OCI-LY3 (cell line): Measurements from ENCODE around the gene MGAT3.
"Not testable (repeated sequence)": the region's sequence is repeated elsewhere in the genome, so short reads cannot be mapped to it uniquely, and the experiment has no call there.

ENCODE experiments used
- H2AFZ ChIP-seq: fragments of 200-600, 300-600 bp; shearing (Covaris generic); 2 replicates; pipeline ENCODE4 v1.6.0; 2014; ENCODE audit warnings: antibody characterized with exemption, low read depth, low read length
- H3K27ac ChIP-seq: fragments of 200-600, 300-600 bp; sonication (generic); 2 replicates; pipeline ENCODE4 v1.5.1; 2014; ENCODE audit warnings: mild to moderate bottlenecking, low read length, moderate library complexity, mixed read lengths
- H3K27me3 ChIP-seq: fragments of 200-600, 300-600 bp; sonication (generic); 2 replicates; pipeline ENCODE4 v1.6.1; 2014; ENCODE audit warnings: low read depth, low read length, mixed read lengths
- H3K36me3 ChIP-seq: fragments of 200-600, 300-600 bp; sonication (generic); replicated peaks from 2 replicates; pipeline ENCODE3; 2014; ENCODE audit warnings: low read depth, low read length, mixed read lengths
- H3K4me1 ChIP-seq: fragments of 300-600, 200-600 bp; sonication (generic); 2 replicates; pipeline ENCODE4 v1.6.1; 2014; ENCODE audit warnings: low read length, mixed read lengths
- H3K4me2 ChIP-seq: fragments of 200-600, 300-600 bp; sonication (generic); 2 replicates; pipeline ENCODE4 v1.6.1; 2014; ENCODE audit warnings: low read length, mixed read lengths
- H3K4me3 ChIP-seq: fragments of 300-600, 200-600 bp; sonication (generic); 2 replicates; pipeline ENCODE4 v1.5.1; 2014; ENCODE audit warnings: antibody characterized with exemption, mild to moderate bottlenecking, low read length, moderate library complexity
- H3K79me2 ChIP-seq: fragments of 300-600, 200-600 bp; shearing (Covaris generic); 2 replicates; pipeline ENCODE4 v1.6.1; 2014; ENCODE audit warnings: mild to moderate bottlenecking, low read length, mixed read lengths
- H3K9ac ChIP-seq: fragments of 300-600, 200-600 bp; shearing (Covaris generic); 2 replicates; pipeline ENCODE4 v1.6.0; 2014; ENCODE audit warnings: mild to moderate bottlenecking, low read length, moderate library complexity
- H3K9me3 ChIP-seq: fragments of 200-600, 300-600 bp; shearing (Covaris generic); 2 replicates; pipeline ENCODE4 v1.6.1; 2014; ENCODE audit warnings: low read length, mixed read lengths; ENCODE audit not compliant: insufficient read depth
- H4K20me1 ChIP-seq: fragments of 200-600, 300-600 bp; sonication (generic); 2 replicates; pipeline ENCODE4 v1.6.1; 2016; ENCODE audit warnings: low read length, mixed read lengths; ENCODE audit not compliant: insufficient read depth
- CTCF ChIP-seq: fragments of 200-600, 300-600 bp; sonication (generic); IDR thresholded peaks from 2 replicates; pipeline ENCODE4 v1.5.1; 2014; ENCODE audit warnings: antibody characterized with exemption, low read length, low read depth
- EZH2phosphoT487 ChIP-seq: fragments of 200-600 bp; shearing (Covaris generic); IDR thresholded peaks from 2 replicates; pipeline ENCODE4 v1.6.1; 2018; ENCODE audit warnings: antibody characterized with exemption, mixed run types, low read depth

Gene MGAT3

GRCh38 chr22:39502789-39503409, 46.1 kb downstream of the MGAT3 start:
- TF ChIP-seq CTCF (no peak), EZH2phosphoT487 (no peak)
- H3K79me2 ChIP-seq = peaks cover 55% of the 10 kb centered on the region
- peak overlapping the region; percentile 90 for H3K4me3 ChIP-seq
- no peaks in the 10 kb centered on the region for H3K27me3 ChIP-seq
- H3K4me2 ChIP-seq = peak overlapping the region; percentile 91
- H4K20me1 ChIP-seq = no peaks in the 10 kb centered on the region
- H3K36me3 ChIP-seq = peaks cover 31% of the 10 kb centered on the region
- no peaks in the 10 kb centered on the region for H3K9me3 ChIP-seq
- no peak overlapping the region for H2AFZ ChIP-seq
- H3K27ac ChIP-seq = peak overlapping the region; percentile 31
- H3K4me1 ChIP-seq = peaks cover 18% of the 10 kb centered on the region
- H3K9ac ChIP-seq = peak overlapping the region; percentile 91

GRCh38 chr22:39503630-39504029, 46.8 kb downstream of the MGAT3 start:
- Histone ChIP-seq H2AFZ (no peak overlapping the region), H3K4me1 (peaks cover 22% of the 10 kb centered on the region), H3K27me3 (no peaks in the 10 kb centered on the region), H3K79me2 (peaks cover 63% of the 10 kb centered on the region), H3K36me3 (peaks cover 38% of the 10 kb centered on the region), H3K4me3 (peak overlapping the region; percentile 90), H3K9me3 (no peaks in the 10 kb centered on the region), H4K20me1 (no peaks in the 10 kb centered on the region), H3K27ac (peak overlapping the region; percentile 31), H3K9ac (peak overlapping the region; percentile 91), H3K4me2 (peak overlapping the region; percentile 91)
- TF ChIP-seq EZH2phosphoT487 = no peak
- TF ChIP-seq CTCF = no peak

GRCh38 chr22:39504071-39504470, 47.3 kb downstream of the MGAT3 start:
- Histone ChIP-seq H3K9ac (no peak overlapping the region), H3K27ac (no peak overlapping the region), H3K36me3 (peaks cover 41% of the 10 kb centered on the region), H3K4me3 (peak overlapping the region; percentile 90; the same call in 1 of the 2 replicates), H3K4me1 (peaks cover 26% of the 10 kb centered on the region), H3K79me2 (peaks cover 67% of the 10 kb centered on the region), H3K4me2 (peak overlapping the region; percentile 91), H4K20me1 (no peaks in the 10 kb centered on the region), H3K9me3 (no peaks in the 10 kb centered on the region), H3K27me3 (no peaks in the 10 kb centered on the region), H2AFZ (no peak overlapping the region)
- no peak for TF ChIP-seq EZH2phosphoT487
- TF ChIP-seq CTCF = no peak

GRCh38 chr22:39507021-39507420, 50.2 kb downstream of the MGAT3 start:
- H2AFZ ChIP-seq, H3K4me2 ChIP-seq, H3K4me3 ChIP-seq, H3K27ac ChIP-seq, H3K9ac ChIP-seq, H3K27me3 ChIP-seq, H4K20me1 ChIP-seq, H3K9me3 ChIP-seq: not testable (repeated sequence)
- Histone ChIP-seq H3K79me2 (peaks cover 89% of the 10 kb centered on the region), H3K36me3 (peaks cover 61% of the 10 kb centered on the region), H3K4me1 (peaks cover 29% of the 10 kb centered on the region)
